Left ventricle myocardium superior (tissue), 1 donor: ENCODE data around the gene CNMD. TPM values are rescaled to one million over a fixed set of nuclear protein-coding genes. Genes with fewer than 3 reads are reported as not detected.
A peak's percentile ranks its signal among the peaks of the same experiment; 100 is the strongest.

ENCODE experiments used
- ATAC-seq: fragments of 200-7000 bp; cut with Tn5 transposase; one replicate; pipeline ENCODE4 v1.9.1; 2020; ENCODE audit warnings: mild to moderate bottlenecking, moderate library complexity
- DNase-seq: peaks from one replicate; pipeline ENCODE4 v3.0.0-alpha.2; 2020
- intact Hi-C: fragments of 100-400 bp; cut with micrococcal nuclease; formaldehyde crosslinking; loops from one replicate; pipeline ENCODE4 v1.11.0; 2022
- long read RNA-seq: library from polyadenylated mRNA; unstranded; transcript quantifications from one replicate; pipeline ENCODE4 v2.0.0, GENCODE V29; 2021
- total RNA-seq: library from RNA; stranded (reverse); fragmentation: NEBNext Ultra II Directional; extraction: Animal tissue kit (Norgen Biotek cat#: 25700); gene quantifications from one replicate; pipeline ENCODE4 v1.2.1, GENCODE V29; 2021
- donor health status: DM: no; HTN: yes; CAD: no; lungs with severe emphysema.

The CNMD gene
- not detected for total RNA-seq
- long read RNA-seq, result 0 reads

DNA sequence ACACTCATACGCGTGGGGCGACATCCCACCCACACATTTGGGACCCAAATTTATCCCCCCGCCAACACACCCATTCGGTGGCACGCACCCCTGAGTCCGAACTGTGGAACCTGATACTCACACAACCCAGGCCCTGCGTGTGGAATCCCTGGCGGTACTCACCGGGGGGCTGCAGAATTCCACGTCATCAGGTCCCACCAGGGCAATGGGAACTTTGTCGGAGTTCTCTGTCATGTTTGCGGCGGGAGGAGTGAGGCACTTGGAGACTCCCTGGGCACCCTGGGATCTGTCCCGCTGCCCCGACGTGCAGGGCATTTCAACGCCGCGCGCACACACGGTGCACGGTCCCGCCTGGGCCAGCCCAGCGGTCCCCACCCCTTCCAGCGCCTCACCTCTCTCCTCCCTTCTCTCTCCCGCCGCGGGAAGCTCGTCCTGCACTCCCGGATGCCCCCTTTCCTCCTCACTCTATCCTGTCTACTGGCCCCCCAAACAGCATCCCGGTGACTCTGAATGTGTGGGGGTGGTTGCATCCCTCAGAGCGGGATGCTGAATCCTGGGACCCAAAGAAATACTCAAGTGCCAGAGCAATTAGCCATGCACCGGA, at the start of gene CNMD:
Gene CNMD (minus strand): TSS at position 353 of the 604 bp plus-strand sequence. CDS start 119 bp downstream, at position 234.
- ATAC-seq, result no peak
- no peak for DNase-seq
- intact Hi-C loops, result no loop called here

DNA sequence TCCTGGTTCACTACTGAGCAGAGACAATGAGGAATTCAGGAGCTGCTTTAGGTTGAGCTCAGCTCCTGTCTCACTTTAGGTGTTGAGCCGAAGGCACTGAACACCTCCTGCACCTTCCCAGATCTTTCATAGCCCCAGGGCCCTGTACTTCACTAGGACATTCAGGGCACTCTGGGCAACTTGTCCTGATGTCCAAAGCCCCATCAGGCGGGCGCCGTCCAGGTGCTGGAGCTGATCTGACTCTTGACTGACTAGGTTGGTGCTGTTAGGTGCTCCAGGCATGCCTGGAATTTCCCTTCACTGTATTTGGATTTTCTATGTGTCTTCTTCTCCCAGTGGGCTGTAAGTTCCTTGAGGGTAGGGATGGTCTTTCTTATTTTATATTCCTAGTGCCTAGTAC, 48.4 kb upstream of the CNMD start:
- intact Hi-C loops, result no loop called here
- no peak for ATAC-seq
- DNase-seq, result no peak

DNA sequence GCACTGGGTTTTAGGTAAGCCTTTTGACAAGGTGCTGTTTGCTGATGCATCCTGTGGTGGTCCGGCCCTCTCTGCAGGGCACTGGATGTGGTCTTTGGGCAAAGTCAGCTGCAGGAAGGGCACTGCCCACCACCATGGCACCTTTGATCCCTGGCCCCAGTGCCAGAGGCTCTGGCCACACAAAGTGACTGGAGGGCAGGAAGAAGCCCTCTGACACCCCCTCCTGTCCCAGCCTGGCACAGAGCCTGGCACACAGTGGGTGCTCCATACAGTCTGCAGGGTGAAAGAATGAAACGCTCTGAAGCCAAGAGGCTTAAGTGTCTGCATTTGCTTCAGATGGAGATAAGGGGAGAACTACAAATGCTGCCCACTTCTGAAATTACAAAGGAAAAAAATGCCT, 47.6 kb upstream of the CNMD start:
- ATAC-seq, result no peak

DNA sequence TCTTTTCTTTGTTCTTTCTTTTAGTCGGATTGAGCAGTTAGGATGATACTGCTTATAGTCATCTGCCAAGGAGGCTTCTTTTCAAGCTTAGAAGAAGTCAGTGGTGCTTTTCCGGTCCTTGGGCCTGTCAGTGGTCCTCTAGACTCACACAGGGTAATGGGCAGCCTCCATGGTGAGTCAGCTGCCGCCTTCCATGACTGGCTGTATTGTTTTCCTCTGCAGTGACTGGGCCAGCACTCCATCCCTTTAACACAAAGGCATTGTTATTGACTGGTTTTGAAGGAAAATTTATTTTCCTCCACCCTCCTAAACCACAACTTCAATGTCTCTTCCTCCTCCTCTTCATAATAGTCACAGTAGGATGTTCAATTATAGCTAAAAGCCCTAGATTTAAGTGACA, 47.1 kb upstream of the CNMD start:
- ATAC-seq, result no peak
- intact Hi-C loops, result no loop called here
- no peak for DNase-seq

More for the DNA sequence above, 47.6 kb upstream of the CNMD start:
- intact Hi-C loops, result no loop called here
- no peak for DNase-seq

DNA sequence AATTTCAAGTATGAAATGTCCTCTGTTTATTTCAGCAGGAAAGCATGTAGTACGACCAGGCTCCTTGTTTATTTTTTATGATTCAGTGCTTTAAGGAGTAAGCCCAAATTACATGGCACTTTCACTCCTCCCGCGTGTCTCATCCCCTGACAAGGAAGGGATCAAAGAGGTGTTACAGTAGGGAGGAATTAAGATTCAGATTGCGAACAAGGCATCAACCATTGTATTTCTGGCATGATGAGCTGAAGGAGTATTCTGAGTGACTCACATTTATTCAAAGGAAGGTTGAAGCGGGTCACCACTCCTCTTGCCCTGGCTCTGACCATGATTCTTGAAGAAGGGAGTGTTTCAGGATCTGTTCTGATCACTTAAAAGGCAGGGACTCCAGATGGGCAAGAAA, 46.1 kb upstream of the CNMD start:
- intact Hi-C loops, result no loop called here
- no peak for DNase-seq
- ATAC-seq, result no peak

DNA sequence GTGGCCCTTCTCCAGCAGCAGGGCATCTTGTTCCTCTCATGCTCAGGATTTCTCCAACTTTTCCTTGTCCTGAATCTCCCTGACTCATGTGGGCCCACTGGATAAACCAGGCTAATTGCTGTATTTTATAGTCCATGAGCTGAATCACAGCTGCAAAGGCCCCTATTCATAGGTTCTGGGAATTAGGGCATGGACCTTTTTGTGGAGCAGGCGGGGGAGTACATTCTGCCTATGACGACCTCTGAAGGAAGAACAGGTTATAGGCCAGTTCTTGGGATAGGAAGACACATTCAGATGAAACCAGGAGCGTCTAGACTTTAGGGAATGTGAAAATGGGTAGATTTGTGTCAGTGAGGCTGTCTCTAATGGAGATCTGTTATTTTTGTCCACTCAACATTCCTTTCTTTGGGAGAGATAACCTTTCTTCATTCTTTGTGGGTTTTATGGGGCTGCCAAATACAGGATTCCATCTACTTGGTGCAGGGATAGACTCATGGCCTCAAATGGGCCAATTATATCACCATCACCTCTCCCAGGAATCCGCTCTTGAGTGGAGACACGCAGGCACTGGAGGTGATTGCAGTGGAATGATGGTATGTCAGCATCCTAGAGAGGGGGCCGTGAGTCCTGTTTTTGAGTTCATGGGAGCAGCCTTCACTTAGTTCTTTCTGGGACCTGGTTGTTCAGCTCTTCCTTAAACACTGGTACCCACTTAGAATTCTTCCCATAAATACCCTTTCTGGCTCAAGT, 45.1 kb upstream of the CNMD start:
- DNase-seq (no peak), ATAC-seq (no peak)
- intact Hi-C loops, result no loop called here

DNA sequence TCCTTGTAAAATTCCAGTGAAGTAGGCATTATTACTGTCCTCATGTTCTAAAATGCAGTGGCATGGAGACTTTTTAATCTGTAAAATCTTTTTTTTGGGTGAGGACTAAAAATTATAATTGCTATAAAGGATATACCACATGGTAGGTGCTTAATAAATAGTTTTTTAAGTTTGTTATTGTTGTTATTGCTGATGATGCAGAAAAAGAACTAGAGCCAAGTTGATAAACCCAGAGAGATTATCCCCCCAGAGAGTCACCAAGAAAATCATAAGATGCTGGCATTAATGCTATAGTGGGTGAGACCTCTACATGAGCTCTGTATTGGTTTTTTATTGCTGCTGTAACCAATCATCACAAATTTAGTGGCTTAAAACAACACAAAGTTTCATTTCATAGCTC, 44.3 kb upstream of the CNMD start:
- intact Hi-C loops, result no loop called here
- DNase-seq (no peak), ATAC-seq (no peak)

DNA sequence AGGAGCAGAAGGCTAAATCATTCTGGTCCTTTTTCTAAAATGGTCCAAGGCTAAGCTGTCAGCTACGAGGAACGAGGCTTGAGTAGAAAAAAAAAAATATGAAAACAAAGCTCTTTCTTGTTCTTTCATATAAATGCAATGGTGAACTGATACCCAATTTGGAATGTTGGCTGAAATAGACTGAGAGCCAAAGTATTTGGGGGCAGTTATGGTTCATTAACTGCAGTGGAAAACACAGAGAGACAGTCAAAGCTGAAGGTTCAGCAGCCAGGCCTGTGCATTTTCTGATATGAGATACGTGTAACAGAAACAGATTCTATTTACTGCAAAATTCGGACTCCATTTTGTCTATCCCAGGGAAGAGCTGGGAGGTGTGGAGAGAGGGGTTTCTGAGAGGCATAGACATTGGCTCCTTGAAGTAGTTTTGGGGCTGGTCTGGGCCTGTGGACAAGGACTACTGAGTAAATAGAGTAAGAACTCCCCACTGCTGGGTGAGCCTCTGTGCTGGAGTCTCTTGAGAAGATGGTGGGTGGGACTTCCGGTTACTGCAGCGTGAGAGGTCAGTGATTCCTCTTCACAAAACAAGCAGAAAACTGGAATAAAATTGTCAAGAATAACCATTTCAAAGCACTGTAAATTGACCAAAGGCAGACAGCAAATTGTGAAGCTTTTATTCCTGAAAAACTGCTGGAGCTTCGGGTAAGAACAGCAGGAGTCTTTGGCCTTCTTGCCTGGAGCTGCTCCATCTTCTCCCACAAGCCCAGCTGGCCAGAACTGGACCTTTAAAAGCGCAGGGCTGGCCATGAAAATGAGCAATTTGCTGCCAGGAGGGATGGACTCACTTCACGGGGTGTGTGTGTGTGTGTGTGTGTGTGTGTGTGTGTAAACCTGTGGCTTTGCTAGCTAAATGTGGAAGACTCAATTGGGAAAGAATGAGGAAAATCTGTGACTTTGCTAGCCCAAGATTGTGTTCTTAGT, 43.1 kb upstream of the CNMD start:
- DNase-seq (peak; percentile 34), ATAC-seq (peak; percentile 55)
- intact Hi-C loops, result no loop called here

DNA sequence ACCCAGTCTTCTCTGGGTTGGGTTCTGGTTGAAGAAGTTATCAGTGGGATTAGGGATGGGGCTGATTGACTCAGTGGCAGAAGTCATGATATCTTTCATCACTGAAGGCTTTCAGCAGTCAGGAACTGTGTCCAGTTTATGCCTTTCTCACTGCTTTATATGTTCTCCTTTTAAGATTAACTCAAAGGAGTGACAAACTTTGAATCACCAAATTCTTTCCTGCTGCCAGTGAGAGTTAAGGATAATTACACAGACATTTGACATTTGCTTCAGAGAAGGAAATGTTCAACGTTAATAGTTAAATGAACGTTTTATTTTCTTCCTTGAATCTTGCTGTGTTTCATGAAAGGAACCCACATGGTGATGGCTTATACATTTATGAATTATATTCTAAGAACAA, 41.0 kb upstream of the CNMD start:
- no peak for DNase-seq
- ATAC-seq, result no peak
- intact Hi-C loops, result no loop called here

DNA sequence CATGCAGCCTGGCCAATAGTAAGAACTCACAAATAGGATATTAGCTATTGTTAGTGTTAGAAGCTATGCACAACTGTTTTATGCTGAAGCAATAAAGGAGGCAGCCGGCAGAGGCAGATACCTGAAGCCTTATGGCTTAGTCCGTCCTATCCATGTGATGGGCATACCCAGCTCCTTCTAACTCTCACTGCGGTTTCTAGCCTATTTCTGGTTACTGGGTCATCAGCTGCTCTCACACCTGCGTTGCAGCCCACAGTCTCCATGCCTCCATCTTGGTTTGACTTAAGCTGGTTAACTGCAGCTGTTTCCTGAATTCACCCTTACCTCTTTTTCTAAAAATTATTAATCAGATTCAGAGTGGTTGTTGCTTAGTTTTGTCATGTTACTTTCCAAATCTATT, 40.5 kb upstream of the CNMD start:
- no peak for DNase-seq
- intact Hi-C loops, result no loop called here
- no peak for ATAC-seq

DNA sequence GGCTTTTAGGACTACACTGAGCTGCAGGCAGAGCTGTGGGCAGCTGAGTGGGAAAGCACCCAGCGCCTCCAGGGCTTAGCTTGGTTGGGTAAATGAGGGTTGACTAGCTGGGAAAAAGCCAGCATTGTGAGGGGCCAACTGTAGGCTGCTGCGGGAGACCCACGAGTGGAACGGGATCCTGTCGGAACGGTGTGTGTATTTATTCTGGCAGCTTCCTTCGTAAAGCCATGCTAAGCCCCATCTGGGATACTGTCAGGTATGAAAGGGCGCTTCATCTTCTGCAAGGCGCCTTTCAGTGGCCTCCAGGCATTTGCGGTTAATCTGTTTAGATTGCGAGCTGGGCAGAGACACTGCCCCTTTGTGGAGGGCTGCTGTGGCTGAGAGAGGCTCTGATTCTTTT, 39.5 kb upstream of the CNMD start:
- no peak for ATAC-seq
- DNase-seq, result no peak
- intact Hi-C loops, result no loop called here

DNA sequence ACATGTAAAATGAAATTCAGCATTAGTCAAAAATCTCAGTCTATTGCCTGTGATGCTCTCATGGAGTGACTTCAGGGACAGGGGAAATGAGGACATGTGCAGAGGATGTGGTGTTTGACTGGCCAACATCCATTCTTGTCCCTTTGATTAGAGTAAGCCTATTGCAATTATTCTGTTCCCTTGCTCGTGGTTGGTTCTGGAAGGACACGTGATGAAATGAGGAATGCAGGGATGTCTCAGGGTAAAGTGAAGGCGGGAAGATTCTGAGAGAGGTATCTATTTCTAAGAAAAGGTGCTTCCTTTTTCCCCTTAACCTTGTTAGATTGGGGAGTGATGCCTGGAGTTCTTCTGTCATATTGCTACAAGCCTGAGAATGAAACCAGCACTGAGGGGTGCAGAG, 37.1 kb upstream of the CNMD start:
- ATAC-seq, result no peak
- no peak for DNase-seq
- intact Hi-C loops, result no loop called here

DNA sequence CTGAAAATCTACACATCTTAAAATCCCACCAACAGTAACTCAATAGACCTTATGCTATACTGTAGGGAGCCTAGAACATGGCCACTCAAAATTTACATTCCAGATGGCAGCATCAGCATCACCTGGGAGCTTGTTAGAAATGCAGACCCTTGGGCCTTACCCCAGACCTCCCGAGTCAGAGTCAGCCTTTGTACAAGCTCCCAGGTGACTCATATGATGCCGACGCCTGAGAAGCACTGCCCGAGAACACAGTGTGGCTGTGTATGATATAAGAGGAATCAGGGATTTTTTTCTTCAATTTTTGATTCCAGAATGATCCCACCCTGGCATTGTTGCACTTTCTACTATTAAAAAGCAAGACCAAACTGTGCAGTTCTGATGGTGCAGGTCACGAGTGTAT, 35.9 kb upstream of the CNMD start:
- intact Hi-C loops, result no loop called here

DNA sequence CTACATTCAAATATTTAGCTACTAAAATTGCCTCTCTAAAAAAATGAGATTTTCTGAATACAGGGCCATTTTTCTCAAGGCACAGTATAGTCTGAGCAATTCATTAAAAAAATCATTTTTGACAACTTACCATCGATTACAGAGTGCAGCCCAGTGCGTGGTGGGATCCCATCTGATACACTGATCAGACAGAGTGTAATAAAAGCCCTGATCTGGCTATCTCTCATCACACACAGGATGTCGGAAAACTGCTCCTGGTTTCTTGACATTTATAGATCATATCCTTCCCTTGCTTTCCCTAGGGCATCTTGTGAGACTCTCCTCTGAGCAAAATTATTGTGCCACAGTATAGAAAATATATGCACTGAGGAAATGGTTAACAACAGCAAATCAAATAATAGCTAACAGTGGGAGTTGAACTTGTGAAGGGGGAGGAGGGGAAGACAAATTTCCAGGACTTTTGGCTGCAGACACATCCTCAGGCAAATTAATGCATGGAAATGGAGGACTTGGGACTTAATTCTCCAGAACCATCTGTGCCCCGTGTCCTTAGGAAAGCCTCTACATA, 28.4 kb upstream of the CNMD start:
- DNase-seq, result no peak
- intact Hi-C loops, result no loop called here
- ATAC-seq, result no peak

More for the DNA sequence above, 35.9 kb upstream of the CNMD start:
- DNase-seq (no peak), ATAC-seq (no peak)

DNA sequence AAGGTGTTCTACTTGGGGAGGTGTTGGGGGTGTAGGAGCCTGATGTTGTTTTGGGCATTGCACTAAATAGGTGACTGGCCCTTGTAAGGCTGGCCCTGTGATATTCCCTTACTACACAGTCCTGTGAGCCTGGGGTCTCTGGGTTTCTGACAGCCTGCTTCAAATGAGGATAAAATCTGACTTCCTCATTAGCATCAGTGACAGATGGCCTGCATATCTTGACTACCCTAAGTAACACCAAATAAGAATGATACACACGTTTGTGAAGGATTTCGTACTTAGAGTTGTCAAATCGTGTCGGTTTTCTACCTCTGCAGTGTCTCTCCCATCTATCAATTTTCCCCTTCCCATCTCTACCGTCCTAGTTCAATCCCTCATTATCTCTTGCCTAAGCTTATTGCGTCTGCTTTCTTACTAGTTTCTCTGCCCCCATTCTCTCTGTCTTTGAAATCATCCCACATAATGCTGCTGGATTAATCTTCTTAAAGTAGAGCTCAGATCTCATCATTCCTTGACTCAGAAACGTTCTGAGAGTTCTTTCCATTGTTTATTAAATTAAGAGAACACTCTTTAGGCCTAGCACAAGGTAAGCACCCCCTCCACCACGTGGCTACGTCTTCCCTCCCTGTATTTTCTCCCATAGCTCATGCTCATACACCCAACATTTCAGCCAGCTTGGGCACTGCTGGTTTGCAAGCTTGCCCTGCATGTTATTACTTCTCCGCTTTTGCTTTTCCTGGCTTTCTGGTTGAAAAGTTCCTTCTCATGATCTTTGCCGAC, 26.2 kb upstream of the CNMD start:
- intact Hi-C loops, result no loop called here
- DNase-seq (no peak), ATAC-seq (no peak)

DNA sequence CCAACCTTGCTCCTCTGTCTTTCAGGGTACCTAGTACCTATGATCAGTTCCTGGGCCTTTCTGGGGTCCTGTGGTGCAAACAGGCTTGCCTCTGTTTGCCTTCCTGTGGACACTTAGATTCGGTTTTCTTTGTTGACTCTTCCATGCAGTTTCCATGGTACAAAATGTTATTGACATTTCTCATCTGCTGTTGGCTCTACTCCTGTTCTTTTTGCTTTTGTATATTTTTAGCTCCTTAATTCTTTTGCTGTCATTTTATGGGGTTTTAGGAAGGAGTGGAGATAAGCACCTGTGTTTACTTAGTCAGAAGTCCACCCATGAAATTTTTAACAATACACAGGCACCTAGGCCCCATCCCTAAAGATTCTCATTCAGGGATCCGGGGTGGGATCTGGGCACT, 20.5 kb upstream of the CNMD start:
- no peak for DNase-seq
- intact Hi-C loops, result no loop called here
- ATAC-seq, result no peak

DNA sequence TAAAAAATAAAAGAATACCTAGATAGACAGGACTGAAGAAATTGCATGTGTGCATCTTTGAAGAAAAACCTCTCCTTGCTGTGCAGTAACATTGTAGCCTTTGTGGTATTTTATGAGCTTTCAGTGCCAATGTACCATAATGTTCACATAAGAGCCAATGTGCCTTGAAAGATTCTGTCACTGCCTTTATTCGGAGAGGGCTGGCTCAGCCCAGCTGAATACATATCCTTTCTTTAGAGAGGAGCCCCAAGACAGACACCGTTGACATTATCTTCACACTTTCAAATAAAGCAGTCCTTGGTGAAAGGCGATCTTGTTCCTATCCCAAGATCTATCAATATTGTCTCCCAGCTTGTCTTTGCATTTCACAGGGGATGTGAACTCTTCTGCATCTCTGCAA, 18.5 kb upstream of the CNMD start:
- no peak for ATAC-seq
- no peak for DNase-seq
- intact Hi-C loops, result no loop called here

DNA sequence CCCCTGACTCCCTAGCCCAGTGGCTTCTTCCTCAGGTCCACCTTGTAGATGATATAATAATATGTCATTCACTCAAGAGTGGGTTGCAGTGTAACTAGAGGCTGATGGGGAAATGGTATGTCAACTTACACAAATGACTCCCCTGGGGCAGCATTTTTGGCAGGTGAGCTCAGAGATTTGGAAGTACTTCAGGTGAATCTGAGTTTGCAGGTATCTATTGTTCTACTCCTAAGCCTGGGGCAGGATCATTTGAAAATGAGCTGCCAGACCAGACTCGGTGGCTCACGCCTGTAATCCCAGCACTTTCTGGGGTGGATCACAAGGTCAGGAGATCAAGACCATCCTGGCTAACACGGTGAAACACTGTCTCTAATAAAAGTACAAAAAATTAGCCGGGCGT, 11.6 kb upstream of the CNMD start:
- no peak for DNase-seq
- intact Hi-C loops, result no loop called here
- ATAC-seq, result no peak

DNA sequence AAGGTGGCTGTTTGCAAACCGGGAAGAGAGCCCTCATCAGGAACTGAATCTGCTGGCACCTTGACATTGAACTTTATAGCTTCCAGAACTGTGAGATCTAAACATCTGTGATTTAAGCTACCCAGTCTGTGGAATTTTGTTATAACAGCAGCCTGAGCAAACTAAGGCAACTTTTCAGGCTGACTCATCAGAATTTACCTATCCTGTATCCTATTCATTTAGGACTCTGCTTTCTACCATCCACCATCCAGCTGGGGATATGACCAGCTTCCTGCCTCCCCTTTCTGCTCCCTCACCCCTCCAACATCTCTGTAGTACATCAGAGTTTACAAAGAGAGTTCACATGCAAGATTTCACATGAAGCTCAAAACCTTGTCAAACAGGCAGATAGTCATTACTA, 11.1 kb upstream of the CNMD start:
- no peak for ATAC-seq
- intact Hi-C loops, result no loop called here
- DNase-seq, result no peak
